Ishikawa (cell line): ENCODE data around the gene KLHDC10.

ENCODE experiments used
- CEBPB ChIP-seq: IDR thresholded peaks from 2 replicates; pipeline ENCODE4 v1.6.1; 2012
- CREB1 ChIP-seq: IDR thresholded peaks from 2 replicates; pipeline ENCODE4 v1.6.1; 2012; ENCODE audit warnings: low read depth
- EGR1 ChIP-seq: IDR thresholded peaks from 2 replicates; pipeline ENCODE4 v1.6.1; 2012
- EP300 ChIP-seq: IDR thresholded peaks from 2 replicates; pipeline ENCODE4 v1.6.1; 2012; ENCODE audit warnings: borderline replicate concordance
- MAX ChIP-seq: IDR thresholded peaks from 2 replicates; pipeline ENCODE4 v1.6.1; 2012
- NFIC ChIP-seq: IDR thresholded peaks from 2 replicates; pipeline ENCODE4 v1.6.1; 2012
- RAD21 ChIP-seq: IDR thresholded peaks from 2 replicates; pipeline ENCODE4 v1.6.1; 2012; ENCODE audit warnings: low read depth
- REST ChIP-seq: IDR thresholded peaks from 2 replicates; pipeline ENCODE4 v1.6.1; 2012; ENCODE audit warnings: low read depth, mild to moderate bottlenecking
- TCF12 ChIP-seq: IDR thresholded peaks from 2 replicates; pipeline ENCODE4 v1.6.1; 2012; ENCODE audit warnings: low read depth
- YY1 ChIP-seq: IDR thresholded peaks from 2 replicates; pipeline ENCODE4 v1.6.1; 2012; ENCODE audit warnings: low read depth
- ZBTB7A ChIP-seq: IDR thresholded peaks from 2 replicates; pipeline ENCODE4 v1.6.1; 2012; ENCODE audit warnings: low read depth

- TF ChIP-seq ZBTB7A (no peak), EGR1 (no peak), MAX (no peak), REST (no peak), CEBPB (no peak), TCF12 (no peak), EP300 (no peak), NFIC (no peak), RAD21 (no peak), CREB1 (no peak), YY1 (no peak)
Measured at GRCh38 chr7:130099331-130099730, 29.0 kb downstream of the KLHDC10 start.
